A549 (cell line): Measurements from ENCODE around the gene XK.

Source experiments
- HMGXB4 ChIP-seq: fragments of 250-450 bp; sonication (Bioruptor Pico); IDR thresholded peaks from 2 replicates; pipeline ENCODE4 v1.5.0; 2021; ENCODE audit warnings: mild to moderate bottlenecking, moderate library complexity, borderline replicate concordance
- JUNB ChIP-seq: fragments of >200 bp; sonication (Bioruptor Twin); formaldehyde crosslinking; IDR thresholded peaks from 2 replicates; pipeline ENCODE4 v1.6.1; 2016
- MAX ChIP-seq: IDR thresholded peaks from 2 replicates; pipeline ENCODE4 v1.6.1; 2012
- POLR2A ChIP-seq: IDR thresholded peaks from 2 replicates; pipeline ENCODE4 v1.6.1; 2012; ENCODE audit warnings: mild to moderate bottlenecking, low read length
- USF2 ChIP-seq: fragments of 450-650 bp; IDR thresholded peaks from 2 replicates; pipeline ENCODE4 v1.6.1; 2014; ENCODE audit warnings: antibody characterized with exemption

- TF ChIP-seq USF2: no peak
- TF ChIP-seq HMGXB4 (CRISPR knock-in tag): no peak
- no peak for TF ChIP-seq JUNB
- no peak for TF ChIP-seq POLR2A
- TF ChIP-seq MAX: no peak
Measured at GRCh38 chrX:37765507-37765906, 79.9 kb downstream of the XK start.
